ENCODE data around the gene BAG3.
A peak's percentile ranks its signal among the peaks of the same experiment; 100 is the strongest.

The BAG3 gene

GRCh38 chr10:119679480-119679829 is 28.3 kb downstream of the BAG3 start:
- H3K9me3 ChIP-seq = no peaks in the 10 kb centered on the region
- H3K27me3 ChIP-seq = no peaks in the 10 kb centered on the region
- peak overlapping the region; percentile 55 to 64 for H3K27ac ChIP-seq
- no peak overlapping the region for H3K4me3 ChIP-seq
- peak in 1 of 2 donors; percentile 55 for DNase-seq
- intact Hi-C loops (cut with DNase I; ENCODE audit: low total_unique reads) = loop anchor here (5.0 kb wide), 1 partner anchor 82 kb away; the partner anchor contains the start of gene TIAL1
- H3K36me3 ChIP-seq = peaks cover 17 to 32% (median 30%) of the 10 kb centered on the region in 3 donors
- peaks cover 0 to 51% (median 40%) of the 10 kb centered on the region in 4 donors for H3K4me1 ChIP-seq
- TF ChIP-seq CTCF (IDR thresholded peaks at IDR 0.05) = no peak

GRCh38 chr10:119680050-119680449 is 28.9 kb downstream of the BAG3 start:
- H3K27ac ChIP-seq = peak overlapping the region; percentile 55 to 64
- H3K4me3 ChIP-seq = no peak overlapping the region
- intact Hi-C loops (cut with DNase I; ENCODE audit: low total_unique reads) = loop anchor here (5.0 to 10.0 kb wide), 2 partner anchors 47 to 175 kb away; partner anchors contain the start of gene INPP5F
- H3K4me1 ChIP-seq = peaks cover 0 to 51% (median 40%) of the 10 kb centered on the region in 4 donors
- no peaks in the 10 kb centered on the region for H3K9me3 ChIP-seq
- no peaks in the 10 kb centered on the region for H3K27me3 ChIP-seq
- DNase-seq = peak in 1 of 2 donors; percentile 54
- peaks cover 15 to 26% (median 24%) of the 10 kb centered on the region in 3 donors for H3K36me3 ChIP-seq
- no peak for TF ChIP-seq CTCF (IDR thresholded peaks at IDR 0.05)

- no peaks in the 10 kb centered on the region for H3K9me3 ChIP-seq
- DNase-seq = no peak
- H3K27ac ChIP-seq = peak overlapping the region; percentile 55 to 64
- intact Hi-C loops (cut with DNase I; ENCODE audit: low total_unique reads) = loop anchor here (5.0 to 10.0 kb wide), 2 partner anchors 47 to 174 kb away; partner anchors contain the start of gene INPP5F
- H3K27me3 ChIP-seq = no peaks in the 10 kb centered on the region
- peaks cover 0 to 51% (median 40%) of the 10 kb centered on the region in 4 donors for H3K4me1 ChIP-seq
- peaks cover 15 to 20% (median 19%) of the 10 kb centered on the region in 3 donors for H3K36me3 ChIP-seq
- no peak overlapping the region for H3K4me3 ChIP-seq
- no peak for TF ChIP-seq CTCF (IDR thresholded peaks at IDR 0.05)
Observed at GRCh38 chr10:119680650-119681081, 29.5 kb downstream of the BAG3 start.

- H3K4me3 ChIP-seq = peak overlapping the region; percentile 22 to 31
- DNase-seq = peak; percentile 68 to 82
- intact Hi-C loops (cut with DNase I; ENCODE audit: low total_unique reads) = loop anchor here (10.0 kb wide), 1 partner anchor 168 kb away; no protein-coding TSS in a partner anchor
- H3K36me3 ChIP-seq = no peaks in the 10 kb centered on the region
- peak; percentile 90 for TF ChIP-seq CTCF (IDR thresholded peaks at IDR 0.05)
- H3K27me3 ChIP-seq = no peaks in the 10 kb centered on the region
- no peak overlapping the region for H3K27ac ChIP-seq
- peaks cover 0 to 22% (median 16%) of the 10 kb centered on the region in 4 donors for H3K4me1 ChIP-seq
- no peaks in the 10 kb centered on the region for H3K9me3 ChIP-seq
Observed at GRCh38 chr10:119686465-119687191, 35.4 kb downstream of the BAG3 start.

- H3K9me3 ChIP-seq = no peaks in the 10 kb centered on the region
- H3K36me3 ChIP-seq = no peaks in the 10 kb centered on the region
- DNase-seq = no peak
- H3K4me1 ChIP-seq = peaks cover 0 to 15% (median 8%) of the 10 kb centered on the region in 4 donors
- intact Hi-C loops (cut with DNase I; ENCODE audit: low total_unique reads) = loop anchor here (10.0 kb wide), 1 partner anchor 167 kb away; no protein-coding TSS in a partner anchor
- no peak for TF ChIP-seq CTCF (IDR thresholded peaks at IDR 0.05)
- no peak overlapping the region for H3K27ac ChIP-seq
- H3K4me3 ChIP-seq = no peak overlapping the region
- no peaks in the 10 kb centered on the region for H3K27me3 ChIP-seq
Observed at GRCh38 chr10:119687192-119688032, 36.2 kb downstream of the BAG3 start.
